ENCODE results near the gene SIK3. TPM values are rescaled to one million over a fixed set of nuclear protein-coding genes. Genes with fewer than 3 reads are reported as not detected.
A peak's percentile ranks its signal among the peaks of the same experiment; 100 is the strongest.

The SIK3 gene
- total and polyA plus RNA-seq, 11 donors, result 11.8 to 67.4 (median 38.1) TPM

- Histone ChIP-seq H3K4me1 (peaks cover 0 to 60% (median 14%) of the 10 kb centered on the region in 12 donors), H3K27ac (peak overlapping the region in 2 of 12 donors; percentile 3 to 81), H3K4me3 (no peak overlapping the region), H3K36me3 (no peaks in the 10 kb centered on the region), H3K27me3 (no peaks in the 10 kb centered on the region), H3K9me3 (no peaks in the 10 kb centered on the region)
- TF ChIP-seq CTCF (IDR thresholded peaks at IDR 0.05) (no peak), POLR2A (IDR thresholded peaks at IDR 0.05) (no peak)
- ATAC-seq, result no peak
- no peak for DNase-seq
- intact Hi-C loops (cut with DNase I), result loop anchor here in 1 of 10 donors (10.0 kb wide), 1 partner anchor 115 kb away; the partner anchor contains the start of gene SIK3
- WGBS, 4 donors, result 67 to 77% (median 74%) methylated on average over 7 of the region's 7 CpGs
These were observed 118.0 kb downstream of the SIK3 start for GRCh38 chr11:116980136-116980793.

GRCh38 chr11:116976941-116977570 is 121.2 kb downstream of the SIK3 start:
- DNase-seq, result no peak
- Histone ChIP-seq H3K36me3 (no peaks in the 10 kb centered on the region), H3K27me3 (no peaks in the 10 kb centered on the region), H3K4me3 (no peak overlapping the region), H3K27ac (no peak overlapping the region), H3K9me3 (no peaks in the 10 kb centered on the region), H3K4me1 (peaks cover 0 to 44% (median 12%) of the 10 kb centered on the region in 12 donors)
- WGBS, 4 donors, result 51 to 72% (median 58%) methylated on average over 5 of the region's 5 CpGs
- intact Hi-C loops (cut with DNase I), result no loop called here
- no peak for ATAC-seq
- TF ChIP-seq POLR2A (IDR thresholded peaks at IDR 0.05) (no peak), CTCF (IDR thresholded peaks at IDR 0.05) (no peak)

GRCh38 chr11:116975661-116976060 is 122.6 kb downstream of the SIK3 start:
- TF ChIP-seq POLR2A (IDR thresholded peaks at IDR 0.05) (no peak), CTCF (IDR thresholded peaks at IDR 0.05) (no peak)
- Histone ChIP-seq H3K27me3 (no peaks in the 10 kb centered on the region), H3K27ac (no peak overlapping the region), H3K4me1 (peaks cover 0 to 37% (median 7%) of the 10 kb centered on the region in 12 donors), H3K4me3 (no peak overlapping the region), H3K36me3 (no peaks in the 10 kb centered on the region), H3K9me3 (no peaks in the 10 kb centered on the region)
- DNase-seq (no peak), ATAC-seq (no peak)
- 97 to 98% (median 97%) methylated on average over 1 of the region's 1 CpG for WGBS, 4 donors
- intact Hi-C loops (cut with DNase I), result no loop called here

- DNase-seq (no peak), ATAC-seq (no peak)
- no peaks in the 10 kb centered on the region for H3K9me3 ChIP-seq
- H3K4me3 ChIP-seq, result no peak overlapping the region
- TF ChIP-seq POLR2A (IDR thresholded peaks at IDR 0.05) (no peak), CTCF (IDR thresholded peaks at IDR 0.05) (no peak)
- no peaks in the 10 kb centered on the region for H3K36me3 ChIP-seq
- no peaks in the 10 kb centered on the region for H3K27me3 ChIP-seq
- H3K4me1 ChIP-seq, result peaks cover 0 to 26% (median 3%) of the 10 kb centered on the region in 12 donors
- intact Hi-C loops (cut with DNase I), result no loop called here
- H3K27ac ChIP-seq, result no peak overlapping the region
These were observed 125.0 kb downstream of the SIK3 start for GRCh38 chr11:116973270-116973669.

Data from heart left ventricle (tissue), 16 donors.